Loucy (cell line): ENCODE results near the gene PLXNB3.

Experiments
- EZH2phosphoT487 ChIP-seq: fragments of 200-600 bp; IDR thresholded peaks from 2 replicates; pipeline ENCODE4 v1.6.1; 2018; ENCODE audit warnings: antibody characterized with exemption, mild to moderate bottlenecking, moderate library complexity, borderline replicate concordance
- TF ChIP-seq, protein P1 (sequence below): fragments of 200-600 bp; sonication (generic); conservative IDR thresholded peaks from 2 replicates; pipeline ENCODE4 v1.5.1; 2014; ENCODE audit warnings: mild to moderate bottlenecking, antibody characterized with exemption, low read length

GRCh38 chrX:153725039-153725831, 38.8 kb upstream of the PLXNB3 start:
- TF ChIP-seq, protein P1, sequence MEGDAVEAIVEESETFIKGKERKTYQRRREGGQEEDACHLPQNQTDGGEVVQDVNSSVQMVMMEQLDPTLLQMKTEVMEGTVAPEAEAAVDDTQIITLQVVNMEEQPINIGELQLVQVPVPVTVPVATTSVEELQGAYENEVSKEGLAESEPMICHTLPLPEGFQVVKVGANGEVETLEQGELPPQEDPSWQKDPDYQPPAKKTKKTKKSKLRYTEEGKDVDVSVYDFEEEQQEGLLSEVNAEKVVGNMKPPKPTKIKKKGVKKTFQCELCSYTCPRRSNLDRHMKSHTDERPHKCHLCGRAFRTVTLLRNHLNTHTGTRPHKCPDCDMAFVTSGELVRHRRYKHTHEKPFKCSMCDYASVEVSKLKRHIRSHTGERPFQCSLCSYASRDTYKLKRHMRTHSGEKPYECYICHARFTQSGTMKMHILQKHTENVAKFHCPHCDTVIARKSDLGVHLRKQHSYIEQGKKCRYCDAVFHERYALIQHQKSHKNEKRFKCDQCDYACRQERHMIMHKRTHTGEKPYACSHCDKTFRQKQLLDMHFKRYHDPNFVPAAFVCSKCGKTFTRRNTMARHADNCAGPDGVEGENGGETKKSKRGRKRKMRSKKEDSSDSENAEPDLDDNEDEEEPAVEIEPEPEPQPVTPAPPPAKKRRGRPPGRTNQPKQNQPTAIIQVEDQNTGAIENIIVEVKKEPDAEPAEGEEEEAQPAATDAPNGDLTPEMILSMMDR = no peak
- no peak for TF ChIP-seq EZH2phosphoT487
